Measurements from ENCODE around the gene NAT16.
"Not testable (repeated sequence)": the region's sequence is repeated elsewhere in the genome, so short reads cannot be mapped to it uniquely, and the experiment has no call there.

NAT16 gene

GRCh38 chr7:101201695-101202602 is 21.9 kb upstream of the NAT16 start:
- Histone ChIP-seq H3K27ac (ENCODE audit: poor library complexity, severe bottlenecking) (no peak overlapping the region), H3K36me3 (ENCODE audit: low read depth) (no peaks in the 10 kb centered on the region), H3K4me1 (ENCODE audit: insufficient read depth, poor library complexity, severe bottlenecking) (no peaks in the 10 kb centered on the region), H3K9me3 (ENCODE audit: severe bottlenecking) (no peaks in the 10 kb centered on the region), H3K4me3 (ENCODE audit: severe bottlenecking) (no peak overlapping the region), H3K27me3 (ENCODE audit: insufficient read depth, poor library complexity, severe bottlenecking) (peaks cover 14% of the 10 kb centered on the region)
- ATAC-seq (ENCODE audit: low read depth): no peak
- no peak for TF ChIP-seq CTCF (IDR thresholded peaks at IDR 0.05; ENCODE audit: poor library complexity, severe bottlenecking)
- no peak for DNase-seq (ENCODE audit: low spot score)

- Histone ChIP-seq H3K4me3 (ENCODE audit: severe bottlenecking) (no peak within 1 kb of the TSS), H3K27me3 (ENCODE audit: insufficient read depth, poor library complexity, severe bottlenecking) (peaks cover 14% of the 10 kb centered on the region), H3K27ac (ENCODE audit: poor library complexity, severe bottlenecking) (no peak within 1 kb of the TSS), H3K36me3 (ENCODE audit: low read depth) (no peaks in the 10 kb centered on the region), H3K9me3 (ENCODE audit: severe bottlenecking) (no peaks in the 10 kb centered on the region), H3K4me1 (ENCODE audit: insufficient read depth, poor library complexity, severe bottlenecking) (no peaks in the 10 kb centered on the region)
- no peak for TF ChIP-seq CTCF (IDR thresholded peaks at IDR 0.05; ENCODE audit: poor library complexity, severe bottlenecking)
- DNase-seq (ENCODE audit: low spot score) (no peak), ATAC-seq (ENCODE audit: low read depth) (no peak)
These were observed 20.9 kb upstream of the NAT16 start, which contains the start of gene MOGAT3 for GRCh38 chr7:101200862-101201599. TSS of gene MOGAT3 (minus strand) at chr7:101201036. CDS start at chr7:101200854, 182 bp downstream.

- H3K27me3 ChIP-seq (ENCODE audit: insufficient read depth, poor library complexity, severe bottlenecking): peaks cover 14% of the 10 kb centered on the region
- no peaks in the 10 kb centered on the region for H3K4me1 ChIP-seq (ENCODE audit: insufficient read depth, poor library complexity, severe bottlenecking)
- no peak overlapping the region for H3K27ac ChIP-seq (ENCODE audit: poor library complexity, severe bottlenecking)
- DNase-seq (ENCODE audit: low spot score) (no peak), ATAC-seq (ENCODE audit: low read depth) (no peak)
- no peaks in the 10 kb centered on the region for H3K9me3 ChIP-seq (ENCODE audit: severe bottlenecking)
- H3K36me3 ChIP-seq (ENCODE audit: low read depth): no peaks in the 10 kb centered on the region
- no peak for TF ChIP-seq CTCF (IDR thresholded peaks at IDR 0.05; ENCODE audit: poor library complexity, severe bottlenecking)
- no peak overlapping the region for H3K4me3 ChIP-seq (ENCODE audit: severe bottlenecking)
These were observed 20.4 kb upstream of the NAT16 start for GRCh38 chr7:101200504-101200861.

- not testable (repeated sequence) for DNase-seq (ENCODE audit: low spot score); H3K27ac ChIP-seq (ENCODE audit: poor library complexity, severe bottlenecking); H3K4me1 ChIP-seq (ENCODE audit: insufficient read depth, poor library complexity, severe bottlenecking); H3K4me3 ChIP-seq (ENCODE audit: severe bottlenecking); H3K36me3 ChIP-seq (ENCODE audit: low read depth); H3K9me3 ChIP-seq (ENCODE audit: severe bottlenecking); ATAC-seq (ENCODE audit: low read depth)
- H3K27me3 ChIP-seq (ENCODE audit: insufficient read depth, poor library complexity, severe bottlenecking): peaks cover 14% of the 10 kb centered on the region
These were observed 19.4 kb upstream of the NAT16 start for GRCh38 chr7:101199522-101199921.

GRCh38 chr7:101198476-101198875 is 18.4 kb upstream of the NAT16 start:
- Histone ChIP-seq H3K4me1 (ENCODE audit: insufficient read depth, poor library complexity, severe bottlenecking) (no peaks in the 10 kb centered on the region), H3K27ac (ENCODE audit: poor library complexity, severe bottlenecking) (no peak overlapping the region), H3K9me3 (ENCODE audit: severe bottlenecking) (no peaks in the 10 kb centered on the region), H3K36me3 (ENCODE audit: low read depth) (no peaks in the 10 kb centered on the region), H3K27me3 (ENCODE audit: insufficient read depth, poor library complexity, severe bottlenecking) (peaks cover 14% of the 10 kb centered on the region), H3K4me3 (ENCODE audit: severe bottlenecking) (no peak overlapping the region)
- no peak for ATAC-seq (ENCODE audit: low read depth)
- TF ChIP-seq CTCF (IDR thresholded peaks at IDR 0.05; ENCODE audit: poor library complexity, severe bottlenecking): no peak
- no peak for DNase-seq (ENCODE audit: low spot score)
